ENCODE results near the gene RASSF3. TPM values are rescaled to one million over a fixed set of nuclear protein-coding genes. Genes with fewer than 3 reads are reported as not detected.

The RASSF3 gene
- total RNA-seq, 6 experiments from 2014 or later, result 5.8 to 27.3 (median 10.6) TPM

DNA sequence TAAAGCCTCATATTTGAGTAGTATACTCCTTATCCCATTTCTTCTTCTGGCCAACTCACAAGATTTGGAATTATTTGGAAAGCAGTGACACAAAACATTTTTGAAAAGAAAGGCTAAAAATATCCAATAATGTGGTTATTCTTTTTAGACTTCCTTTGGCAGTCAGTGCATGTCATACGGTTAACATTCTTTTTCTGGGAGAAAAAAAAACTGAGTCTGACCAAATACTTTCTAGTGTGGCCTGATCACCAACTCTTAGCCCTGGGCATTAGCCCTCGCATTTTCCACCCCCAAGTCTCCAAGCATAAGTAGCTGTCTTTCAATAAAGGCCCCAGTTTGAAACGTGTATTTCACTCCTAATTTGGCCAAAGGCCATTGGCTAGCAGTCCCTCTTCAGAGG, 5.9 kb downstream of the RASSF3 start:
- Histone ChIP-seq H3K27ac (peak overlapping the region in 1 of 3 donors; percentile 46), H3K4me3 (no peak overlapping the region), H3K27me3 (no peaks in the 10 kb centered on the region), H3K36me3 (no peaks in the 10 kb centered on the region), H3K9me3 (no peaks in the 10 kb centered on the region), H3K4me1 (peaks cover 0 to 5% (median 0%) of the 10 kb centered on the region in 4 donors)
- ATAC-seq, result no peak
- no peak for DNase-seq
- TF ChIP-seq, protein P1, sequence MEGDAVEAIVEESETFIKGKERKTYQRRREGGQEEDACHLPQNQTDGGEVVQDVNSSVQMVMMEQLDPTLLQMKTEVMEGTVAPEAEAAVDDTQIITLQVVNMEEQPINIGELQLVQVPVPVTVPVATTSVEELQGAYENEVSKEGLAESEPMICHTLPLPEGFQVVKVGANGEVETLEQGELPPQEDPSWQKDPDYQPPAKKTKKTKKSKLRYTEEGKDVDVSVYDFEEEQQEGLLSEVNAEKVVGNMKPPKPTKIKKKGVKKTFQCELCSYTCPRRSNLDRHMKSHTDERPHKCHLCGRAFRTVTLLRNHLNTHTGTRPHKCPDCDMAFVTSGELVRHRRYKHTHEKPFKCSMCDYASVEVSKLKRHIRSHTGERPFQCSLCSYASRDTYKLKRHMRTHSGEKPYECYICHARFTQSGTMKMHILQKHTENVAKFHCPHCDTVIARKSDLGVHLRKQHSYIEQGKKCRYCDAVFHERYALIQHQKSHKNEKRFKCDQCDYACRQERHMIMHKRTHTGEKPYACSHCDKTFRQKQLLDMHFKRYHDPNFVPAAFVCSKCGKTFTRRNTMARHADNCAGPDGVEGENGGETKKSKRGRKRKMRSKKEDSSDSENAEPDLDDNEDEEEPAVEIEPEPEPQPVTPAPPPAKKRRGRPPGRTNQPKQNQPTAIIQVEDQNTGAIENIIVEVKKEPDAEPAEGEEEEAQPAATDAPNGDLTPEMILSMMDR (IDR thresholded peaks at IDR 0.05), result no peak
- intact Hi-C loops (cut with DNase I), result no loop called here
- 41% methylated on average over 3 of the region's 3 CpGs for WGBS (ENCODE audit: insufficient coverage, low coverage, low lambda C conversion rate, missing lambda C conversion rate)

DNA sequence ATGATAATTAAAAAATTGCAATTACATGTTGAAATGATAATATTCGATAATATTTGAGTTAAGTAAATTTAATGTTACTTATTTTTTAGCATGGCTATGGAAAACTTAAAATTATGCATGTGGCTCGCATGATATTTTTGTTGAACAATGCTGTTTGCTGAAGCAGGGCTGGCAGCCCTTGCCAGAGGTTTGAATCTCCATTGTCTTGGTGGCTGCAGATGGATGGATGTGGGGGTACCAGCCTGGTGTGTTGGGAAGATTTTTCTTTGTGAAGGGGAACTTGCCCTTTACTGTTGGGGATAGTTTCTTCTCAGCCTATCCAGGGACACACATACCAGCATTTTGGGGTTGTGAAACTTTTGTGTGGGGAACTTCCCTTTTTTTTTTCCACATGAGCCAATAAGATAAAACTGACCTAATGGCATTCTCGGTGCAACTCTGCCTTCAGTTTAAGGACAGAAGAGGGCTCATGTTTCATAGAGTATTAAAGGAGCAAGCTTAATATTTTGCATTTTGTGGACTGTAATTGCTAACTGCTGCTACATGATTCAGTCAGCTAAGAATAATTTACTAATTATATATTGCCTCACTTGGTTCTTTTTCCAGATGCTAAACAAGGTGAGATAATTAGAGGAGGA, 8.8 kb downstream of the RASSF3 start:
- WGBS (ENCODE audit: insufficient coverage, low coverage, low lambda C conversion rate, missing lambda C conversion rate), result 52% methylated on average over 3 of the region's 3 CpGs
- peak in 1 of 3 donors; percentile 34 for DNase-seq

DNA sequence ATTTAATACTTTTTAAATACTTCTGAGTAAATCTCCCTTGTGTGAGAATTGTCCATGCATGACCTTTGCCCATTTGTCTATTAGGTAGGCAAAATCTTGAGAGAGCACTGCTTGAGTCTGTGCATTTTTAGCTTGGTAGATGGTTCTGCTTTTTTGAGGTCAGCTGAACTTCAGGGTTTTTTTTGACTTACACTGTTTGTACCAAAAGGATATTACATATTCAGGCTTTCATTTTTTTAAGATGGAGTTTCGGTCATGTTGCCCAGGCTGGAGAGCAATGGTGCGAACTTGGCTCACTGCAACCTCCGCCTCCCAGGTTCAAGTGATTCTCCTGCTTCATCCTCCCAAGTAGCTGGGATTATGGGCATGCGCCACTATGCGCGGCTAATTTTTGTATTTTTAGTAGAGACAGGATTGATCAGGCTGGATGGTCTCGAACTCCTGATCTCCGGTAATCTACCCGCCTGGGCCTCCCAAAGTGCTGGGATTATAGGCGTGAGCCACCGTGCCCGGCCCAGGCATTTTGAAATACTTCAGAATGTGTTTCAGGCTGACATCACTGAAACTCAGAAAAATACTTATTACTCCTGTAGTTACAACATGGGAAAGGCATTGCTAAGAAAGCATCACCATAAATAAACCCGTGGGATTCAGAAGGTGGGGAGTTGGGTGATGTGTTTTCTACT, 11.1 kb downstream of the RASSF3 start:
- WGBS (ENCODE audit: insufficient coverage, low coverage, low lambda C conversion rate, missing lambda C conversion rate), result 88% methylated on average over 13 of the region's 13 CpGs
- no peaks in the 10 kb centered on the region for H3K27me3 ChIP-seq
- DNase-seq (no peak), ATAC-seq (peak in 1 of 4 donors; percentile 33)
- no peak overlapping the region for H3K4me3 ChIP-seq
- H3K4me1 ChIP-seq, result peaks cover 0 to 4% (median 2%) of the 10 kb centered on the region in 4 donors
- intact Hi-C loops (cut with DNase I), result no loop called here
- TF ChIP-seq POLR2A (IDR thresholded peaks at IDR 0.05), result no peak
- TF ChIP-seq, protein P1 (IDR thresholded peaks at IDR 0.05), result no peak
- H3K36me3 ChIP-seq, result no peaks in the 10 kb centered on the region
- peak overlapping the region in 2 of 3 donors; percentile 8 to 33 for H3K27ac ChIP-seq
- H3K9me3 ChIP-seq, result no peaks in the 10 kb centered on the region

More for the DNA sequence above, 8.8 kb downstream of the RASSF3 start:
- Histone ChIP-seq H3K36me3 (no peaks in the 10 kb centered on the region), H3K4me3 (no peak overlapping the region), H3K27me3 (no peaks in the 10 kb centered on the region), H3K9me3 (no peaks in the 10 kb centered on the region), H3K4me1 (peaks cover 0 to 5% (median 0%) of the 10 kb centered on the region in 4 donors), H3K27ac (no peak overlapping the region)
- intact Hi-C loops (cut with DNase I), result no loop called here
- TF ChIP-seq POLR2A (IDR thresholded peaks at IDR 0.05), result no peak
- TF ChIP-seq, protein P1 (IDR thresholded peaks at IDR 0.05), result no peak
- peak; percentile 48 to 85 (median 75) for ATAC-seq

DNA sequence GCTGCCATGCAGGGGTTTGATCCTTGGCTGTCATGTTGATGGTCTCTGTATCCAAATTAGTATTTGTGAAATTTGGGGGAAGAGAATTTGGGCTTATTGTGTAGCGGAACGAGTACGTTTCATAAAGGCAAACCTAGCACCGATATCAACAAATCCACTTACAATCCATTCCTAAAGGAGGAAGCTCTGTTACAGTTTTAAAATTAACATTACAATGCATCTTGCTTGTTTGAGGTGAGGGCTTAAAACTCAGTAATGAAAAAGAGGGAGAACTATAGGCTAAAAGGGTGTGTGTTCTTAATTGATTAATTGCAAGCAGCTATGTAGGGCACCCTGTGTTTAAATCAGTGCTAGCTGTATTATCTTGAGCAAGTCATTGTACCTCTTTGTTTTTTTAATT, 13.7 kb downstream of the RASSF3 start:
- H3K9me3 ChIP-seq, result no peaks in the 10 kb centered on the region
- H3K27ac ChIP-seq, result no peak overlapping the region
- H3K27me3 ChIP-seq, result no peaks in the 10 kb centered on the region
- H3K4me3 ChIP-seq, result no peak overlapping the region
- WGBS (ENCODE audit: insufficient coverage, low coverage, low lambda C conversion rate, missing lambda C conversion rate), result 83% methylated on average over 4 of the region's 4 CpGs
- DNase-seq (no peak), ATAC-seq (no peak)
- intact Hi-C loops (cut with DNase I), result no loop called here
- H3K36me3 ChIP-seq, result no peaks in the 10 kb centered on the region
- no peak for TF ChIP-seq POLR2A (IDR thresholded peaks at IDR 0.05)
- TF ChIP-seq, protein P1 (IDR thresholded peaks at IDR 0.05), result no peak
- H3K4me1 ChIP-seq, result peaks cover 0 to 5% (median 0%) of the 10 kb centered on the region in 4 donors
